Right hindlimb (tissue), 1 donor: ENCODE results near the gene SLC1A3.
"Not testable (repeated sequence)": the region's sequence is repeated elsewhere in the genome, so short reads cannot be mapped to it uniquely, and the experiment has no call there.

ENCODE experiments used
- DNase-seq: peaks from one replicate; pipeline ENCODE4 v3.0.0-alpha.2; 2018

SLC1A3 gene

GRCh38 chr5:36606428-36607113 lies at the start of gene SLC1A3:
SLC1A3 (plus strand) TSS chr5:36606606; CDS start chr5:36608424, 1,818 bp downstream.
- peak; percentile 81 for DNase-seq

- no peak for DNase-seq
Observed at GRCh38 chr5:36558641-36559040, 47.8 kb upstream of the SLC1A3 start.

GRCh38 chr5:36561601-36562000 lies 44.8 kb upstream of the SLC1A3 start:
- no peak for DNase-seq

- DNase-seq, result peak; percentile 38
Observed at GRCh38 chr5:36569491-36569890, 36.9 kb upstream of the SLC1A3 start.

- peak; percentile 64 for DNase-seq
Observed at GRCh38 chr5:36570301-36571095, 35.9 kb upstream of the SLC1A3 start.

GRCh38 chr5:36571401-36572042 lies 34.9 kb upstream of the SLC1A3 start:
- no peak for DNase-seq

GRCh38 chr5:36573438-36573837 lies 33.0 kb upstream of the SLC1A3 start:
- no peak for DNase-seq

GRCh38 chr5:36575361-36575781 lies 31.0 kb upstream of the SLC1A3 start:
- DNase-seq, result no peak

- DNase-seq, result no peak
Observed at GRCh38 chr5:36576721-36577120, 29.7 kb upstream of the SLC1A3 start.

- not testable (repeated sequence) for DNase-seq
Observed at GRCh38 chr5:36579858-36580257, 26.5 kb upstream of the SLC1A3 start.

- no peak for DNase-seq
Observed at GRCh38 chr5:36581070-36581469, 25.3 kb upstream of the SLC1A3 start.

GRCh38 chr5:36584009-36584875 lies 22.2 kb upstream of the SLC1A3 start:
- DNase-seq, result no peak

GRCh38 chr5:36585701-36586100 lies 20.7 kb upstream of the SLC1A3 start:
- no peak for DNase-seq

- no peak for DNase-seq
Observed at GRCh38 chr5:36587354-36587753, 19.1 kb upstream of the SLC1A3 start.

- not testable (repeated sequence) for DNase-seq
Observed at GRCh38 chr5:36589735-36590134, 16.7 kb upstream of the SLC1A3 start.

- DNase-seq, result no peak
Observed at GRCh38 chr5:36590513-36591286, 15.7 kb upstream of the SLC1A3 start.

GRCh38 chr5:36593867-36594266 lies 12.5 kb upstream of the SLC1A3 start:
- no peak for DNase-seq

- DNase-seq, result no peak
Observed at GRCh38 chr5:36596247-36596646, 10.2 kb upstream of the SLC1A3 start.

GRCh38 chr5:36596756-36597155 lies 9.7 kb upstream of the SLC1A3 start:
- no peak for DNase-seq

- no peak for DNase-seq
Observed at GRCh38 chr5:36598045-36598444, 8.4 kb upstream of the SLC1A3 start.

- DNase-seq, result no peak
Observed at GRCh38 chr5:36599986-36600779, 6.2 kb upstream of the SLC1A3 start.
